Left ventricle myocardium inferior (tissue), 1 donor: ENCODE measurements around the gene GJA10. TPM values are rescaled to one million over a fixed set of nuclear protein-coding genes. Genes with fewer than 3 reads are reported as not detected.
A peak's percentile ranks its signal among the peaks of the same experiment; 100 is the strongest.
"Not testable (repeated sequence)": the region's sequence is repeated elsewhere in the genome, so short reads cannot be mapped to it uniquely, and the experiment has no call there.

ENCODE experiments used
- DNase-seq: peaks from one replicate; pipeline ENCODE4 v3.0.0-alpha.2; 2020
- H3K27ac ChIP-seq: fragments of 200-600 bp; replicated peaks from 2 replicates; pipeline ENCODE4 v1.8.0; 2021
- H3K27me3 ChIP-seq: fragments of 200-600 bp; 2 replicates; pipeline ENCODE4 v1.8.0; 2021; ENCODE audit warnings: low read depth
- H3K36me3 ChIP-seq: fragments of 200-600 bp; 2 replicates; pipeline ENCODE4 v1.8.0; 2021
- H3K4me1 ChIP-seq: fragments of 200-600 bp; 2 replicates; pipeline ENCODE4 v1.8.0; 2021
- H3K4me3 ChIP-seq: fragments of 200-600 bp; 2 replicates; pipeline ENCODE4 v1.8.0; 2021; ENCODE audit warnings: mild to moderate bottlenecking, moderate library complexity
- H3K9me3 ChIP-seq: fragments of 200-600 bp; replicated peaks from 2 replicates; pipeline ENCODE4 v1.8.0; 2021
- CTCF ChIP-seq: fragments of 200-600 bp; IDR thresholded peaks from 2 replicates; pipeline ENCODE4 v1.8.0; 2021; ENCODE audit warnings: antibody characterized with exemption, mild to moderate bottlenecking, borderline replicate concordance
- intact Hi-C: fragments of 100-400 bp; cut with micrococcal nuclease; formaldehyde crosslinking; loops from one replicate; pipeline ENCODE4 v1.11.0; 2022
- total RNA-seq: library from RNA; stranded (reverse); fragmentation: NEBNext Ultra II Directional; extraction: Animal tissue kit (Norgen Biotek cat#: 25700); gene quantifications from one replicate; pipeline ENCODE4 v1.2.1, GENCODE V29; 2021
- donor health status: DM: no; HTN: yes; CAD: no; lungs with severe emphysema.

GJA10 gene
- total RNA-seq, 1 donor from 2014 or later = not detected

DNA sequence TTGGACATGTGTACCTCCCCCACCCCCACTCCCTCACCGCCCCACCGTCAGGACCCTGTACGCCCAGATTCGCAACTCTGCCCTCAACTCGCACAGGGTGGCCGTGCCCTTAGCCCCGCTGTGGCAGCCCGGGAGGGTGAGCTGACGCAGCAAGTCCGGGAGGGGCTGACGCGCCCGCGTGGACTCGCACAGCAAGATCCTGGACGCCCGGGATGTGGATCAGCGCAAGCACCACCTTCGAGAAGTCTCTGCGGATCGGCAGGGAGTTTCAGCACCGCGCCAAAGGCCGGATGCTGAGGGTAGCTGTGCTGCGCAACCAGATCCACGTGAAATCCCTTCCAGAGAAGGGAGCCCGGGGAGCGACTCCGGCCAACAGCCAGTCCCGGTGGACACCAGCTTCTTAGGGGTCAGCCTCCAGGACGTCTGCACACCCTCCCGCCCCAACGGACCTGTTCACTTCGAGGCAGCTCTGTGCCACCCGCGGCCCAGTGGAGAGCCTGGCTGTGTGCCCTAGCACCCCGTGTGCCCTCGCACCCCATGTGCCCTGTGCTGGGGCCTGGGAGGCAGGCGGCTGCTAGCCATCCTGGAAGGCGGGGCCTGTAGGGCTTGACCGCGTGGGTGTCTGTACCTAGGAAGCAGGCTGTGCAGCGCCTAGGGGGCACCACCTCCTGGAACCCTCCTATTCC lies 6.7 kb upstream of the GJA10 start:
- Histone ChIP-seq H3K4me3 (no peak overlapping the region), H3K4me1 (peaks cover 3% of the 10 kb centered on the region), H3K27me3 (peaks cover 59% of the 10 kb centered on the region), H3K9me3 (no peaks in the 10 kb centered on the region), H3K27ac (no peak overlapping the region), H3K36me3 (no peaks in the 10 kb centered on the region)
- intact Hi-C loops = no loop called here
- TF ChIP-seq CTCF = no peak
- DNase-seq = no peak

DNA sequence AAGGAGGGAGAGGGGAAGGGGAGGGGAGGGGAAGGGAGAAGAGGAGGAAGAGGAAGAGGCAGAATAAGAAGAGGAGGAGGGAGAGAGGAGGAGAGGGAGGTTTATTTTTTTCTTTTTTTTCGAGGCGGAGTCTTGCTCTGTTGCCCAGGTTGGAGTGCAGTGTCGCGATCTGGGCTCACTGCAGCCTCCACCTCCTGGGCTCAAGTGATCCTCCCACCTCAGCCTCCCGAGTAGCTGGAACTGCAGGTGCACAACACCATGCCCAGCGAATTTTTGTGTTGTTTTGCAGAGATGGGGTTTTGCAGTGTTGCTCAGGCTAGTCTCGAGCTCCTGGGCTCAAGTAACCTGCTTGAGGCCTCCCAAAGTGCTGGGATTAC lies 6.1 kb upstream of the GJA10 start:
- peaks cover 3% of the 10 kb centered on the region for H3K4me1 ChIP-seq
- H3K9me3 ChIP-seq = no peaks in the 10 kb centered on the region
- no peak overlapping the region for H3K4me3 ChIP-seq
- no peak for DNase-seq
- H3K27me3 ChIP-seq = peaks cover 65% of the 10 kb centered on the region
- no peak for TF ChIP-seq CTCF
- intact Hi-C loops = no loop called here
- H3K36me3 ChIP-seq = no peaks in the 10 kb centered on the region
- no peak overlapping the region for H3K27ac ChIP-seq

- H3K9me3 ChIP-seq = no peaks in the 10 kb centered on the region
- H3K27me3 ChIP-seq = peaks cover 72% of the 10 kb centered on the region
- TF ChIP-seq CTCF = no peak
- no peaks in the 10 kb centered on the region for H3K36me3 ChIP-seq
- H3K4me3 ChIP-seq = no peak overlapping the region
- intact Hi-C loops = no loop called here
- no peak overlapping the region for H3K27ac ChIP-seq
- no peak for DNase-seq
- H3K4me1 ChIP-seq = peaks cover 3% of the 10 kb centered on the region
Measured at GRCh38 chr6:89888871-89889270, 5.4 kb upstream of the GJA10 start.

GRCh38 chr6:89890845-89891528 lies 3.3 kb upstream of the GJA10 start:
- not testable (repeated sequence) for DNase-seq

DNA sequence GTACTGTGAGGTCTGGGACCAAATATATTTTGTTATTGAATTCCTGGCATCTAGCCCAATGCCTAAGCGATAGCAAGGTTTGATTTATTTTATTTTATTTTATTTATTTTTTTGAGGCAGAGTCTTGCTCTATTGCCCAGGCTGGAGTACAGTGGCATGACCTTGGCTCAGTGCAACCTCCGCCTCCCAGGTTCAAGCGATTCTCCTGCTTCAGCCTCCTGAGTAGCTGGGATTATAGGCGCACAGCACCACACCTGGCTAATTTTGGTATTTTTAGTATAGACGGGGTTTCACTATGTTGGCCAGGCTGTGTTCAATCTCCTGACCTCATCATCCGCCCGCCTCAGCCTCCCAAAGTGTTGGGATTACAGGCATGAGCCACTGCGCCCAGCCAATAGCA lies 1.7 kb upstream of the GJA10 start:
- H3K4me1 ChIP-seq, DNase-seq, H3K36me3 ChIP-seq, H3K27ac ChIP-seq, H3K9me3 ChIP-seq, H3K4me3 ChIP-seq, intact Hi-C loops: not testable (repeated sequence)
- H3K27me3 ChIP-seq = peaks cover 75% of the 10 kb centered on the region

More at GRCh38 chr6:89890845-89891528, 3.3 kb upstream of the GJA10 start:
- H3K4me1 ChIP-seq, intact Hi-C loops, H3K27ac ChIP-seq, H3K36me3 ChIP-seq, H3K4me3 ChIP-seq, H3K9me3 ChIP-seq: not testable (repeated sequence)
- peaks cover 84% of the 10 kb centered on the region for H3K27me3 ChIP-seq

GRCh38 chr6:89895276-89895874 lies 1.1 kb downstream of the GJA10 start:
- Histone ChIP-seq H3K4me3 (no peak overlapping the region), H3K4me1 (no peaks in the 10 kb centered on the region), H3K27me3 (peaks cover 47% of the 10 kb centered on the region), H3K27ac (no peak overlapping the region), H3K36me3 (no peaks in the 10 kb centered on the region), H3K9me3 (no peaks in the 10 kb centered on the region)
- DNase-seq = no peak
- TF ChIP-seq CTCF = no peak
- intact Hi-C loops = no loop called here

- DNase-seq, H3K27me3 ChIP-seq, intact Hi-C loops, H3K4me3 ChIP-seq, H3K36me3 ChIP-seq, H3K4me1 ChIP-seq: not testable (repeated sequence)
- Histone ChIP-seq H3K27ac (peak overlapping the region; percentile 16), H3K9me3 (peaks cover 16% of the 10 kb centered on the region)
Measured at GRCh38 chr6:89910001-89910901, 16.0 kb downstream of the GJA10 start.
